Loucy (cell line): ENCODE measurements around the gene CDH4.

Experiments used
- H2AFZ ChIP-seq: fragments of 200-600 bp; sonication (generic); 2 replicates; pipeline ENCODE4 v1.6.0; 2016; ENCODE audit warnings: antibody characterized with exemption, mild to moderate bottlenecking, low read length, moderate library complexity
- H3F3A ChIP-seq: fragments of 200-600 bp; 2 replicates; pipeline ENCODE4 v1.6.0; 2016; ENCODE audit warnings: antibody characterized with exemption, low read depth, mild to moderate bottlenecking
- H3K27me3 ChIP-seq: fragments of 200-600 bp; sonication (generic); 2 replicates; pipeline ENCODE4 v1.6.1; 2014; ENCODE audit warnings: low read length, mild to moderate bottlenecking; ENCODE audit not compliant: insufficient read depth, poor library complexity, severe bottlenecking
- H3K36me3 ChIP-seq: fragments of 200-600 bp; sonication (generic); 2 replicates; pipeline ENCODE4 v1.6.1; 2016; ENCODE audit warnings: low read length; ENCODE audit not compliant: insufficient read depth
- H3K4me1 ChIP-seq: fragments of 200-600 bp; sonication (generic); 2 replicates; pipeline ENCODE4 v1.5.1; 2014; ENCODE audit warnings: low read length, mild to moderate bottlenecking; ENCODE audit not compliant: insufficient read depth, poor library complexity, severe bottlenecking
- H3K4me2 ChIP-seq: fragments of 200-600 bp; sonication (generic); 2 replicates; pipeline ENCODE4 v1.6.0; 2014; ENCODE audit warnings: antibody characterized with exemption, low read length, low read depth, mild to moderate bottlenecking; ENCODE audit not compliant: poor library complexity, severe bottlenecking
- H3K4me3 ChIP-seq: fragments of 200-600 bp; sonication (generic); 2 replicates; pipeline ENCODE4 v1.5.1; 2014; ENCODE audit warnings: low read length, mild to moderate bottlenecking, mixed read lengths; ENCODE audit not compliant: poor library complexity, severe bottlenecking
- H3K79me2 ChIP-seq: fragments of 200-600 bp; sonication (generic); 2 replicates; pipeline ENCODE4 v1.6.1; 2014; ENCODE audit warnings: low read length; ENCODE audit not compliant: insufficient read depth
- H3K9ac ChIP-seq: fragments of 200-600 bp; sonication (generic); 2 replicates; pipeline ENCODE4 v1.6.0; 2014; ENCODE audit warnings: mild to moderate bottlenecking, low read depth, low read length, moderate library complexity; ENCODE audit not compliant: poor library complexity, severe bottlenecking
- H3K9me2 ChIP-seq: fragments of 200-600 bp; sonication (generic); replicated peaks from 2 replicates; pipeline ENCODE4 v1.6.1; 2016; ENCODE audit warnings: low read depth, low read length, mixed read lengths
- H3K9me3 ChIP-seq: fragments of 200-600 bp; sonication (generic); 2 replicates; pipeline ENCODE4 v1.6.1; 2014; ENCODE audit warnings: mild to moderate bottlenecking, antibody characterized with exemption, low read length, low read depth; ENCODE audit not compliant: insufficient read depth
- H4K20me1 ChIP-seq: fragments of 200-600 bp; sonication (generic); 2 replicates; pipeline ENCODE4 v1.6.0; 2014; ENCODE audit warnings: antibody characterized with exemption, low read length, mild to moderate bottlenecking; ENCODE audit not compliant: insufficient read depth, poor library complexity, severe bottlenecking
- EZH2phosphoT487 ChIP-seq: fragments of 200-600 bp; IDR thresholded peaks from 2 replicates; pipeline ENCODE4 v1.6.1; 2018; ENCODE audit warnings: antibody characterized with exemption, mild to moderate bottlenecking, moderate library complexity, borderline replicate concordance
- TF ChIP-seq, protein P1 (sequence below): fragments of 200-600 bp; sonication (generic); conservative IDR thresholded peaks from 2 replicates; pipeline ENCODE4 v1.5.1; 2014; ENCODE audit warnings: mild to moderate bottlenecking, antibody characterized with exemption, low read length

CDH4 gene

GRCh38 chr20:61523145-61523544, 271.1 kb downstream of the CDH4 start:
- TF ChIP-seq, protein P1, sequence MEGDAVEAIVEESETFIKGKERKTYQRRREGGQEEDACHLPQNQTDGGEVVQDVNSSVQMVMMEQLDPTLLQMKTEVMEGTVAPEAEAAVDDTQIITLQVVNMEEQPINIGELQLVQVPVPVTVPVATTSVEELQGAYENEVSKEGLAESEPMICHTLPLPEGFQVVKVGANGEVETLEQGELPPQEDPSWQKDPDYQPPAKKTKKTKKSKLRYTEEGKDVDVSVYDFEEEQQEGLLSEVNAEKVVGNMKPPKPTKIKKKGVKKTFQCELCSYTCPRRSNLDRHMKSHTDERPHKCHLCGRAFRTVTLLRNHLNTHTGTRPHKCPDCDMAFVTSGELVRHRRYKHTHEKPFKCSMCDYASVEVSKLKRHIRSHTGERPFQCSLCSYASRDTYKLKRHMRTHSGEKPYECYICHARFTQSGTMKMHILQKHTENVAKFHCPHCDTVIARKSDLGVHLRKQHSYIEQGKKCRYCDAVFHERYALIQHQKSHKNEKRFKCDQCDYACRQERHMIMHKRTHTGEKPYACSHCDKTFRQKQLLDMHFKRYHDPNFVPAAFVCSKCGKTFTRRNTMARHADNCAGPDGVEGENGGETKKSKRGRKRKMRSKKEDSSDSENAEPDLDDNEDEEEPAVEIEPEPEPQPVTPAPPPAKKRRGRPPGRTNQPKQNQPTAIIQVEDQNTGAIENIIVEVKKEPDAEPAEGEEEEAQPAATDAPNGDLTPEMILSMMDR, result no peak
- TF ChIP-seq EZH2phosphoT487, result no peak
- Histone ChIP-seq H2AFZ (no peak overlapping the region), H3K9me2 (no peaks in the 10 kb centered on the region), H3K4me1 (peaks cover 50% of the 10 kb centered on the region), H3K36me3 (peaks cover 10% of the 10 kb centered on the region; the same call in 1 of the 2 replicates), H3F3A (no peaks in the 10 kb centered on the region), H3K27me3 (no peaks in the 10 kb centered on the region), H4K20me1 (peaks cover 3% of the 10 kb centered on the region), H3K4me3 (no peak overlapping the region), H3K79me2 (peaks cover 89% of the 10 kb centered on the region), H3K4me2 (no peak overlapping the region), H3K9ac (no peak overlapping the region), H3K9me3 (no peaks in the 10 kb centered on the region)

- Histone ChIP-seq H3K9ac (no peak overlapping the region), H3K79me2 (peaks cover 78% of the 10 kb centered on the region), H4K20me1 (peaks cover 4% of the 10 kb centered on the region), H3K4me1 (peaks cover 36% of the 10 kb centered on the region), H3K9me2 (no peaks in the 10 kb centered on the region), H2AFZ (no peak overlapping the region), H3K4me3 (no peak overlapping the region), H3K27me3 (no peaks in the 10 kb centered on the region), H3K4me2 (no peak overlapping the region), H3F3A (no peaks in the 10 kb centered on the region), H3K36me3 (peaks cover 4% of the 10 kb centered on the region; the same call in 1 of the 2 replicates), H3K9me3 (no peaks in the 10 kb centered on the region)
- TF ChIP-seq, protein P1, result no peak
- no peak for TF ChIP-seq EZH2phosphoT487
These were observed 273.0 kb downstream of the CDH4 start for GRCh38 chr20:61524951-61525666.

GRCh38 chr20:61525781-61526431, 273.8 kb downstream of the CDH4 start:
- Histone ChIP-seq H3K4me3 (no peak overlapping the region), H4K20me1 (peaks cover 7% of the 10 kb centered on the region), H3F3A (no peaks in the 10 kb centered on the region), H2AFZ (no peak overlapping the region), H3K9me2 (no peaks in the 10 kb centered on the region), H3K9ac (no peak overlapping the region), H3K79me2 (peaks cover 78% of the 10 kb centered on the region; the same call in 1 of the 2 replicates), H3K36me3 (peaks cover 4% of the 10 kb centered on the region; the same call in 1 of the 2 replicates), H3K4me1 (peaks cover 28% of the 10 kb centered on the region), H3K4me2 (no peak overlapping the region), H3K9me3 (no peaks in the 10 kb centered on the region), H3K27me3 (no peaks in the 10 kb centered on the region)
- TF ChIP-seq, protein P1, result no peak
- no peak for TF ChIP-seq EZH2phosphoT487
